Neuronal stem cell (in vitro differentiated cells): ENCODE measurements around the gene BHLHE41.

Experiments
- DNase-seq: peaks from one replicate; pipeline ENCODE4 v3.0.0-alpha.2; 2013; ENCODE audit warnings: low spot score
- H2AFZ ChIP-seq: one replicate; pipeline ENCODE4 v1.6.1; 2013; ENCODE audit warnings: mild to moderate bottlenecking, low read length, inconsistent platforms
- H2AK5ac ChIP-seq: 2 replicates; pipeline ENCODE4 v1.6.1; 2013; ENCODE audit warnings: low read depth, mild to moderate bottlenecking, inconsistent platforms, low read length, moderate library complexity, mixed read lengths
- H2BK120ac ChIP-seq: 2 replicates; pipeline ENCODE4 v1.6.1; 2013; ENCODE audit warnings: low read depth, mild to moderate bottlenecking, inconsistent platforms, low read length, moderate library complexity, mixed read lengths
- H2BK12ac ChIP-seq: one replicate; pipeline ENCODE4 v1.6.1; 2013; ENCODE audit warnings: low read length, inconsistent platforms
- H2BK15ac ChIP-seq: 2 replicates; pipeline ENCODE4 v1.6.1; 2013; ENCODE audit warnings: mild to moderate bottlenecking, low read length, inconsistent platforms, mixed read lengths
- H2BK5ac ChIP-seq: one replicate; pipeline ENCODE4 v1.6.1; 2013; ENCODE audit warnings: inconsistent platforms, mild to moderate bottlenecking, low read length, moderate library complexity
- H3K14ac ChIP-seq: one replicate; pipeline ENCODE4 v1.6.1; 2013; ENCODE audit warnings: low read length, inconsistent platforms
- H3K18ac ChIP-seq: 2 replicates; pipeline ENCODE4 v1.6.1; 2013; ENCODE audit warnings: low read length, inconsistent platforms
- H3K23ac ChIP-seq: 2 replicates; pipeline ENCODE4 v1.6.1; 2013; ENCODE audit warnings: low read depth, mild to moderate bottlenecking, mixed read lengths, low read length, inconsistent platforms; ENCODE audit not compliant: poor library complexity
- H3K27ac ChIP-seq: replicated peaks from 3 replicates; pipeline ENCODE4 v1.5.1; 2013; ENCODE audit warnings: low read length, inconsistent platforms
- H3K27me3 ChIP-seq, 3 experiments: 2 replicates each; pipeline ENCODE4 v1.6.1; 2013; ENCODE audit warnings: low read length in 3 of 3, mild to moderate bottlenecking in 2 of 3, inconsistent platforms in 1 of 3, low read depth in 1 of 3, mixed read lengths in 1 of 3, moderate library complexity in 1 of 3; ENCODE audit not compliant: control insufficient read depth in 3 of 3, insufficient read depth in 3 of 3
- H3K36me3 ChIP-seq, 2 donors: replicated peaks in 1 of 2; 2 replicates each; pipeline ENCODE4 v1.6.1; 2013; ENCODE audit warnings: low read length in 2 of 2; ENCODE audit not compliant: control insufficient read depth in 2 of 2, insufficient read depth in 2 of 2
- H3K4ac ChIP-seq: 2 replicates; pipeline ENCODE4 v1.6.1; 2013; ENCODE audit warnings: inconsistent platforms, mild to moderate bottlenecking, low read length, moderate library complexity
- H3K4me1 ChIP-seq, 2 donors: 1 replicate in 1 of 2; 2 replicates in 1 of 2; pipeline ENCODE4 v1.6.1; 2013; ENCODE audit warnings: low read length in 2 of 2, low read depth in 1 of 2; ENCODE audit not compliant: control insufficient read depth in 2 of 2, insufficient read depth in 1 of 2
- H3K4me2 ChIP-seq: one replicate; pipeline ENCODE4 v1.6.1; 2013; ENCODE audit warnings: mild to moderate bottlenecking, low read length, inconsistent platforms; ENCODE audit not compliant: insufficient read depth, poor library complexity, severe bottlenecking
- H3K4me3 ChIP-seq, 2 donors: 2 replicates each; pipeline ENCODE4 v1.5.1; 2013; ENCODE audit warnings: low read length in 2 of 2, mild to moderate bottlenecking in 2 of 2, inconsistent platforms in 1 of 2, moderate library complexity in 1 of 2
- H3K79me1 ChIP-seq: one replicate; pipeline ENCODE4 v1.6.1; 2013; ENCODE audit warnings: low read depth, mild to moderate bottlenecking, inconsistent platforms, low read length, moderate library complexity
- H3K9ac ChIP-seq: one replicate; pipeline ENCODE4 v1.6.1; 2013; ENCODE audit warnings: mild to moderate bottlenecking, low read depth, low read length, inconsistent platforms; ENCODE audit not compliant: poor library complexity
- H3K9me3 ChIP-seq, 2 donors: replicated peaks in 1 of 2; 2 replicates each; pipeline versions ENCODE3 to v1.6.1; 2013; ENCODE audit warnings: low read length in 2 of 2, mild to moderate bottlenecking in 2 of 2, inconsistent platforms in 1 of 2, low read depth in 1 of 2, mixed read lengths in 1 of 2, moderate library complexity in 1 of 2; ENCODE audit not compliant: control insufficient read depth in 2 of 2, insufficient read depth in 1 of 2
- H4K8ac ChIP-seq: one replicate; pipeline ENCODE4 v1.6.1; 2013; ENCODE audit warnings: low read depth, mild to moderate bottlenecking, inconsistent platforms, low read length, moderate library complexity
- H4K91ac ChIP-seq: one replicate; pipeline ENCODE4 v1.6.1; 2013; ENCODE audit warnings: low read length, low read depth, mild to moderate bottlenecking, inconsistent platforms; ENCODE audit not compliant: poor library complexity
- WGBS, 2 donors: extraction: QIAGEN DNeasy Blood & Tissue Kit; methylation state at CpG; one replicate each; pipeline ENCODE4 v1.1.7; 2013; ENCODE audit warnings: missing lambda C conversion rate in 2 of 2, mixed read lengths in 1 of 2; ENCODE audit not compliant: insufficient read length in 2 of 2, insufficient replicate concordance in 1 of 2; ENCODE audit errors: extremely low coverage in 2 of 2; 5-methylcytosine and 5-hydroxymethylcytosine counted together

BHLHE41 gene

DNA sequence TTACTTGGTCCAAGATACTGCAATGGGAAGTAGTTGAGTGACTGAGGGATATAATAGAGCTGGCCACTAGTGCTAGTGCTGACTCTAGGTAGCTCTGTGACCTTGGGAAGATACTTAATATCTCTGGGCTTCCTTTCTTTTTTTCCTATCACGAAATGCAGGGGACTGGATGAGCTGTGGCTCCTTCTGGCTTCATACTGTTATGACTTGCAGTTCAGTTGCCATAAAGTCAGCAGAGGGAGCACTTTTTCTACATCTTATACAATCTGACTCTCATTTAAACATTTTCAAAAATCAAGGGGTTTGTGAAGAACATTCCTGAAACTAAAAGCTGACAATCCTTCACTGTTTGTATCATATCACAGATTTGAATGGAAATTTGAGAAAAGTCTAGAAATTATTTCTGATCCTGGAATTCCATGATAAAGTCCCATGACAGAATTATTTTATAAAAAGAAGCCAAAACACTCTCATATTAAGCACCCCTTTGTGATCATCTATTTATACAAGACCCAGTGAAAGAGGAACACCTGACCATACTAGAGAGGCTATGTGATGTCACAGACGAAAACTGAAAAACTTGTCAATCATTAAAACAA is 5.3 kb downstream of the BHLHE41 start:
- Histone ChIP-seq H3K27me3 (peaks cover 12 to 50% (median 42%) of the 10 kb centered on the region in 3 experiments), H2BK12ac (no peak overlapping the region)
- no CpG with 5 or more reads among the region's 2 CpGs for WGBS, 2 donors

DNA sequence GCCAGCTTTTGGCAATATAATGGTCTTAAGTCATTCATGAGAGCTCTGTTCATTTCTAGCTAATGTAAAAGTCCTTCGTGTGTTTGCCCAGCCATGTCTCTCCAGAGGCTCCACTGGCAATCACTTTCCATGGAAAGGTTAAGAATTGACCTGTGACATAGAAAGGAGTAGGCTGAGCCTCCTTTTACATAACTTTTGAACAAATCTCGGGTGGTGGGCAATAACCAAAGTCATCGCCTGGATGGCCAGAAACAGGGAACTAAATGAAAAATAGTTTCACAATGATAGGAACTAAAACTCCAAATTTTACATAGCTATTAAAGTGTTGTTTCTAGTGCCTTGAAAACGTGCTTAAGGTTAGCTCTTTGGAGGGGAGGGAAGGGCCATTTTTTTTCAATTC is 6.5 kb downstream of the BHLHE41 start:
- no peak overlapping the region for H4K8ac ChIP-seq
- H3K4me1 ChIP-seq = peaks cover 4 to 7% of the 10 kb centered on the region in 2 donors
- no CpG with 5 or more reads among the region's 4 CpGs for WGBS, 2 donors

More for the DNA sequence above, 5.3 kb downstream of the BHLHE41 start:
- no peak overlapping the region for H2AFZ ChIP-seq
- H3K4me2 ChIP-seq = no peak overlapping the region
- no peak overlapping the region for H2BK5ac ChIP-seq
- no peak overlapping the region for H4K91ac ChIP-seq
- no peak overlapping the region for H3K23ac ChIP-seq
- H3K18ac ChIP-seq = no peak overlapping the region
- H3K4me3 ChIP-seq = no peak overlapping the region
- no peak overlapping the region for H3K27ac ChIP-seq
- H2BK120ac ChIP-seq = no peak overlapping the region
- no peak overlapping the region for H2BK15ac ChIP-seq
- no peaks in the 10 kb centered on the region for H3K36me3 ChIP-seq
- H3K9me3 ChIP-seq = no peaks in the 10 kb centered on the region
- H3K4ac ChIP-seq = no peak overlapping the region
- H4K8ac ChIP-seq = no peak overlapping the region
- DNase-seq = no peak
- no peak overlapping the region for H3K14ac ChIP-seq
- no peak overlapping the region for H2AK5ac ChIP-seq
- no peaks in the 10 kb centered on the region for H3K79me1 ChIP-seq
- peaks cover 7 to 9% of the 10 kb centered on the region in 2 donors for H3K4me1 ChIP-seq
- H3K9ac ChIP-seq = no peak overlapping the region

DNA sequence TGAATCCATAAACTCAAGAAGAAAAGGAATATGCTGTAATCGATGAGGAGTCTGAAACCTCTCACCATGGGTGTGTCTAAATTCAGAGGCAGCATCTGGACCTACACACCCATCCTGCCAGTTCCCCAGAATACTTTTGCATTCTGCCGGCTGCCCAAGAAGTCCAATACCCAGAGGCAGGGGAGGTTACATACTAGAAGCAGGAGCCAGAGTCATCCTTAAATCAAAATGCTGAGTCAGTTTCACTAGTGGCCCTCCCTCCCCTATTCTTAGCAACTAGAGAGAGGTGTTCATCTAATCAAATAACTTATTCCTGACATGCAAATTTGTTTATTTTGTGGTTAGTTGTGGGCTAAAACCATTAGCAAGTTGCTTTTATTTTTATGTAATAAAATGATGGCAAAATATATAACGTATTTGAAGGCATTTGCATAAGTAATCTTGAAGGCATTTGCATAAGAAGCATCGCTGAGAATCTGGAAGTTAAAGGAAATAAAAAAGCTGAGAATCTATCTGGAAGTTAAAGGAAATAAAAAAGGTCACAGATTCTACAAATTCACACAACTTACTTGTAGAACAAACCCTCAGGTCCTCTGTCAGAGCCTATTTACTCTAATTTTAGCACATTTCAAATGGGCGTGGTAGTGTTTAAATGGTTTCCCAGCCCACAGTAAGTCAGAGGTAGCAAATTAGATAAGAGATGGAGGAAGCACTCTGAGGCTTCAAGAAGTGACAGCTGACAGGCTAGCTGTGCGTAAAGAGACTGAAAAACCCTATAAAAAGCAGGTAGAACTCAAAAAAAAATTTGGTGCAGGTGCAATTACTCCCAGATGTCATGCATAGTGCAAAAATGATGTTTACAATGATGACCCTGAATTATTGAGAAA is 7.8 kb downstream of the BHLHE41 start:
- peaks cover 8 to 9% of the 10 kb centered on the region in 2 donors for H3K4me1 ChIP-seq
- H3K36me3 ChIP-seq = no peaks in the 10 kb centered on the region
- no peak overlapping the region for H3K18ac ChIP-seq
- no peak overlapping the region for H3K4me2 ChIP-seq
- H3K27ac ChIP-seq = no peak overlapping the region
- no peak overlapping the region for H2BK15ac ChIP-seq
- no peak overlapping the region for H2BK5ac ChIP-seq
- H3K79me1 ChIP-seq = no peaks in the 10 kb centered on the region
- no peaks in the 10 kb centered on the region for H3K9me3 ChIP-seq
- no peak for DNase-seq
- H2AFZ ChIP-seq = no peak overlapping the region
- no peak overlapping the region for H3K4me3 ChIP-seq
- no peak overlapping the region for H3K9ac ChIP-seq
- peaks cover 0 to 41% (median 17%) of the 10 kb centered on the region in 3 experiments for H3K27me3 ChIP-seq
- no peak overlapping the region for H4K91ac ChIP-seq
- no peak overlapping the region for H3K4ac ChIP-seq
- no peak overlapping the region for H2BK120ac ChIP-seq
- H3K23ac ChIP-seq = no peak overlapping the region
- WGBS, 2 donors = no CpG with 5 or more reads among the region's 6 CpGs
- no peak overlapping the region for H2BK12ac ChIP-seq
- H4K8ac ChIP-seq = no peak overlapping the region
- no peak overlapping the region for H3K14ac ChIP-seq
- H2AK5ac ChIP-seq = no peak overlapping the region

More for the DNA sequence above, 6.5 kb downstream of the BHLHE41 start:
- peaks cover 8 to 40% (median 30%) of the 10 kb centered on the region in 3 experiments for H3K27me3 ChIP-seq
- H3K14ac ChIP-seq = no peak overlapping the region
- no peak overlapping the region for H4K91ac ChIP-seq
- H3K23ac ChIP-seq = no peak overlapping the region
- no peak overlapping the region for H2AFZ ChIP-seq
- no peak overlapping the region for H3K4me3 ChIP-seq
- H3K9ac ChIP-seq = no peak overlapping the region
- H2BK5ac ChIP-seq = no peak overlapping the region
- H3K27ac ChIP-seq = no peak overlapping the region
- H2BK12ac ChIP-seq = no peak overlapping the region
- no peak overlapping the region for H3K4ac ChIP-seq
- H3K4me2 ChIP-seq = no peak overlapping the region
- H3K9me3 ChIP-seq = no peaks in the 10 kb centered on the region
- H2BK120ac ChIP-seq = no peak overlapping the region
- no peak overlapping the region for H2AK5ac ChIP-seq
- no peak overlapping the region for H2BK15ac ChIP-seq
- no peaks in the 10 kb centered on the region for H3K36me3 ChIP-seq
- DNase-seq = no peak
- no peak overlapping the region for H3K18ac ChIP-seq
- H3K79me1 ChIP-seq = no peaks in the 10 kb centered on the region

DNA sequence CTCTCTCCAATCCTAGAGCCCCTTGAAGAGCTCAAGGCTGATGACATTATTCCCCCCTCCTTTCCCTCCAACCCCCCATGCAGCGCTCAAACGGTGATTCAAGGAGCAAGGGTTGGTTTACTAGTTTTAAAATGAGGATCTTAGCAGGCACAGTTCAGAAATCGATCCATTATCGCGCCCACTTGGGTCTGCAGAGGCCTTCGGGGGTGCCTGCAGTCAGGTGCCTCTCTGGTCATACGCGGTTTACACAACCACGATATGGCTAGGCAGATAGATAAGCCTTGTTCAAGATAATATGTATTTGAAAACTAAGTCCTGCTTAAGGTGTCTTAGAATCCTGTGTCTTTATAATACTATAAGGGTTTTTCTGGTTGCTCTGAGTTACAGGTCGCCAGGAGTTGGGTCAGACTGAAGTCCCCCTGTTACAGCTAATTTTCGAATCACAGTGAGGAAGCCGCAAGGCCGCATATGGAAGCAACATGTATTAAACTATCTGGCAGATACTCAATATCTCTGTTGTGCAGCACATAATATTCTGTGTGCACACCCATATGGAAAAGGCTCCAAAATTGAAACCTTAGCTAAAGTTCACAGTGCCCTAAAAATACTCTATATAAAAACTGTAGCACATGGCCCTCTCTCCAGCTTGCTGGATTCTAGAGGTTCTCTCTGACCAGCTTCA is 10.0 kb downstream of the BHLHE41 start:
- H3K27me3 ChIP-seq = peaks cover 0 to 26% (median 2%) of the 10 kb centered on the region in 3 experiments
- no peaks in the 10 kb centered on the region for H3K9me3 ChIP-seq
- H2BK15ac ChIP-seq = no peak overlapping the region
- H2BK5ac ChIP-seq = no peak overlapping the region
- H3K23ac ChIP-seq = no peak overlapping the region
- no peak overlapping the region for H2AK5ac ChIP-seq
- no peak for DNase-seq
- H3K79me1 ChIP-seq = no peaks in the 10 kb centered on the region
- no peaks in the 10 kb centered on the region for H3K36me3 ChIP-seq
- peak overlapping the region; percentile 100 for H3K4me2 ChIP-seq
- no CpG with 5 or more reads among the region's 13 CpGs for WGBS, 2 donors
- no peak overlapping the region for H3K18ac ChIP-seq
- no peak overlapping the region for H2BK12ac ChIP-seq
- H3K9ac ChIP-seq = no peak overlapping the region
- no peak overlapping the region for H3K14ac ChIP-seq
- no peak overlapping the region for H4K91ac ChIP-seq
- H3K4me1 ChIP-seq = peaks cover 9% of the 10 kb centered on the region in 2 donors
- no peak overlapping the region for H3K27ac ChIP-seq
- peak overlapping the region; percentile 55 to 75 for H3K4me3 ChIP-seq
- H4K8ac ChIP-seq = no peak overlapping the region
- no peak overlapping the region for H2BK120ac ChIP-seq
- H2AFZ ChIP-seq = peak overlapping the region; percentile 99
- no peak overlapping the region for H3K4ac ChIP-seq
